T-cell (primary cell): ENCODE results near the gene SNX30. TPM values are rescaled to one million over a fixed set of nuclear protein-coding genes. Genes with fewer than 3 reads are reported as not detected.
A peak's percentile ranks its signal among the peaks of the same experiment; 100 is the strongest.

ENCODE experiments used
- ATAC-seq, 4 experiments: fragments of 200-7000 bp in 3 of 4; fragments of 150-1000 bp in 1 of 4; cut with Tn5 transposase; replicated peaks in 1 of 4; 1 replicate in 3 of 4; 2 replicates in 1 of 4; pipeline ENCODE4 v1.10.0; 2021; ENCODE audit warnings: moderate library complexity in 3 of 4, mild to moderate bottlenecking in 2 of 4, moderate number of reproducible peaks in 1 of 4
- CTCF ChIA-PET, 2 donors: fragments of 300-600 bp; sonication (Branson Sonifier 250); formaldehyde crosslinking; loops; one replicate each; lab custom pipeline; 2022; ENCODE audit warnings: antibody characterized with exemption in 2 of 2; lab: Charles Lee
- POLR2A ChIA-PET, 2 donors: fragments of 300-600 bp; sonication (Branson Sonifier 250); formaldehyde crosslinking; loops; one replicate each; lab custom pipeline; 2022; ENCODE audit warnings: antibody characterized with exemption in 2 of 2; lab: Charles Lee
- DNase-seq, 35 experiments: peaks; one replicate each; pipeline versions ENCODE4 v3.0.0 to v3.0.0-alpha.2; 2013 to 2023
- H3K27ac ChIP-seq: one replicate; pipeline ENCODE4 v1.5.1; 2013; ENCODE audit warnings: low read length
- H3K27me3 ChIP-seq, 2 experiments: replicated peaks in 1 of 2; 1 replicate in 1 of 2; 2 replicates in 1 of 2; pipeline versions ENCODE4 v1.6.1 to v1.7.0; 2013; ENCODE audit warnings: low read length in 1 of 2, mixed read lengths in 1 of 2; ENCODE audit not compliant: control insufficient read depth in 2 of 2, insufficient read depth in 2 of 2; ENCODE audit errors: extremely low read depth in 1 of 2
- H3K36me3 ChIP-seq, 2 donors: 1 replicate in 1 of 2; 2 replicates in 1 of 2; pipeline versions ENCODE4 v1.6.1 to v1.7.0; 2013; ENCODE audit warnings: low read length in 1 of 2; ENCODE audit not compliant: control insufficient read depth in 2 of 2, insufficient read depth in 1 of 2; ENCODE audit errors: extremely low read depth in 1 of 2
- H3K4me1 ChIP-seq, 2 experiments: 1 replicate in 1 of 2; 2 replicates in 1 of 2; pipeline versions ENCODE4 v1.6.1 to v1.7.0; 2013; ENCODE audit warnings: low read length in 2 of 2, mixed read lengths in 1 of 2; ENCODE audit not compliant: insufficient read depth in 2 of 2, control insufficient read depth in 1 of 2; ENCODE audit errors: extremely low read depth in 1 of 2
- H3K4me3 ChIP-seq, 2 donors: 1 replicate in 1 of 2; 2 replicates in 1 of 2; pipeline versions ENCODE4 v1.5.1 to v1.7.0; 2013; ENCODE audit warnings: mild to moderate bottlenecking in 2 of 2, low read length in 1 of 2, moderate library complexity in 1 of 2; ENCODE audit not compliant: control insufficient read depth in 1 of 2; ENCODE audit errors: extremely low read depth in 1 of 2
- H3K9me3 ChIP-seq: 2 replicates; pipeline ENCODE4 v1.7.0; 2013
- H3K27ac Mint-ChIP-seq, 2 donors: one replicate each; pipeline ENCODE4 v1.8.0; 2020 to 2021; ENCODE audit warnings: mild to moderate bottlenecking in 2 of 2, mixed read lengths in 2 of 2
- H3K27me3 Mint-ChIP-seq, 2 donors: one replicate each; pipeline ENCODE4 v1.8.0; 2021 to 2022; ENCODE audit warnings: mixed read lengths in 2 of 2
- H3K36me3 Mint-ChIP-seq: one replicate; pipeline ENCODE4 v1.8.0; 2021; ENCODE audit warnings: mixed read lengths
- H3K4me1 Mint-ChIP-seq, 3 donors: one replicate each; pipeline ENCODE4 v1.8.0; 2020 to 2022; ENCODE audit warnings: mixed read lengths in 3 of 3, mild to moderate bottlenecking in 1 of 3
- H3K4me3 Mint-ChIP-seq, 3 donors: one replicate each; pipeline ENCODE4 v1.8.0; 2020 to 2022; ENCODE audit warnings: mild to moderate bottlenecking in 3 of 3, mixed read lengths in 3 of 3, moderate library complexity in 3 of 3
- H3K9me3 Mint-ChIP-seq, 3 donors: one replicate each; pipeline ENCODE4 v1.8.0; 2020 to 2022; ENCODE audit warnings: mixed read lengths in 3 of 3
- WGBS: methylation state at CpG from one replicate; pipeline ENCODE4 v1.1.5; 2013; ENCODE audit warnings: missing lambda C conversion rate; ENCODE audit not compliant: insufficient coverage; 5-methylcytosine and 5-hydroxymethylcytosine counted together
- total RNA-seq, 35 experiments: library from RNA in 6 of 35; stranded (reverse) in 6 of 35; fragments of 120-200 nt in 1 of 35; gene quantifications; one replicate each; pipeline versions ENCODE4 v1.2.1 to v1.2.4 and lab custom pipeline; 2013 to 2026

Gene SNX30, protein sequence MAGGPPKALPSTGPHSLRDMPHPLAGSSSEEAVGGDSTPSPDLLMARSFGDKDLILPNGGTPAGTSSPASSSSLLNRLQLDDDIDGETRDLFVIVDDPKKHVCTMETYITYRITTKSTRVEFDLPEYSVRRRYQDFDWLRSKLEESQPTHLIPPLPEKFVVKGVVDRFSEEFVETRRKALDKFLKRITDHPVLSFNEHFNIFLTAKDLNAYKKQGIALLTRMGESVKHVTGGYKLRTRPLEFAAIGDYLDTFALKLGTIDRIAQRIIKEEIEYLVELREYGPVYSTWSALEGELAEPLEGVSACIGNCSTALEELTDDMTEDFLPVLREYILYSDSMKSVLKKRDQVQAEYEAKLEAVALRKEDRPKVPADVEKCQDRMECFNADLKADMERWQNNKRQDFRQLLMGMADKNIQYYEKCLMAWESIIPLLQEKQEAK
- total RNA-seq (10 to 100 TPM in 3 of 5 donors, 1 to 10 TPM in 2; 8.9 to 11.7 (median 10.0) TPM), total RNA-seq (lab: John Stamatoyannopoulos, UW) (13.7 to 62.7 (median 31.5) reads per million in 29 experiments)
- 11.5 TPM for total RNA-seq (2013)

DNA sequence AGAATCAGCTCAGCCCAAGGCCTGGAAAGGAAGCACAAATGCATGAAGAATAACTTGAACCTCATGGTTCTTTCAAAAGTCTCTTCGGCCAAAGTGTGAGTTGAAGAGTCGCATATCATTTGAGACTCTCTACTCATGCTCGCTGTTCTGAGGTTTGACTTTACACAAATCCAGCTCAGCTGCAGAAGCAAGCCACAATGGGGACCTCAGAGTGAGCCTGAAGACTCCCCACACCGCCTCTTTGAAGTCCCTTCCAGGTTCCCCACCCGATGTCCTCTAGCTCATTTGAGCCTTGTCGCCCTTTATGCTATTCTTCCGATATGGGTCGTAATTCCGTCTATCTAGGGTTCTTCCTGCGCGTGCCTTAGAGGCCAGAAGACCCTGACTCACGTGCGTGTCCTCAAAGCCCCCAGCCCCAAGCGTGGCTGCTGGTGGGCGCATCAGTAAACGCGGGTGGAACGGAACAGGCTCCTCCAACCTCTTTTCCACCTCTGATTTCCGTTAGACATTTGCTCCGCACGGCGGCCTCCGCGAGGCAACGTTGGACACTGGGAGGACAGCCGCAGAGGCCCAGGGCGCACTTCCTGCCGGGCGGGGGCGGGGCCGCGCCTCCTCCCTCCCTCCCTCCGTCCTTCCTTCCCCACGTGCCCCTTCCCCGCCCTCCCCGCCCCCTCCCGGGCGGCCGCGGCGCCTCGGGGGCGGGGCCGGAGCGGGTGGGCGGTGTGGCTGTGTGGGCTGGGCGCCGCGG lies at the start of gene SNX30:
TSS of gene SNX30 (plus strand) at position 745 of the 748 bp plus-strand sequence. CDS start 242 bp downstream, outside the sequence.
- H3K9me3 Mint-ChIP-seq = no peaks in the 10 kb centered on the region
- ChIA-PET CTCF (interaction anchor here in 1 of 2 donors (2.3 kb wide), 1 partner anchor 32 kb away, joined by 8 read pairs; the partner anchor contains the start of gene INIP), POLR2A (interaction anchor here (0.6 to 1.1 kb wide), 3 partner anchors 32 to 1572 kb away, joined by 4 to 5 read pairs (median 4); partner anchors contain the start of gene INIP (in 2 of the 2))
- no peaks in the 10 kb centered on the region for H3K27me3 ChIP-seq
- peak within 1 kb of the TSS; percentile 95 to 98 for H3K27ac Mint-ChIP-seq
- ATAC-seq (peak; percentile 79 to 86 (median 83)), DNase-seq (peak; percentile 48 to 88 (median 66))
- peaks cover 17 to 48% of the 10 kb centered on the region in 2 experiments for H3K4me1 ChIP-seq
- H3K4me3 ChIP-seq = peak within 1 kb of the TSS; percentile 72 to 85
- H3K36me3 ChIP-seq = no peaks in the 10 kb centered on the region
- peak within 1 kb of the TSS; percentile 82 for H3K27ac ChIP-seq
- H3K9me3 ChIP-seq = no peaks in the 10 kb centered on the region
- peaks cover 55 to 62% (median 57%) of the 10 kb centered on the region in 3 donors for H3K4me1 Mint-ChIP-seq
- H3K36me3 Mint-ChIP-seq = no peaks in the 10 kb centered on the region
- H3K27me3 Mint-ChIP-seq = no peaks in the 10 kb centered on the region
- WGBS = 5% methylated on average over 38 of the region's 49 CpGs
- peak within 1 kb of the TSS; percentile 84 to 92 (median 88) for H3K4me3 Mint-ChIP-seq

DNA sequence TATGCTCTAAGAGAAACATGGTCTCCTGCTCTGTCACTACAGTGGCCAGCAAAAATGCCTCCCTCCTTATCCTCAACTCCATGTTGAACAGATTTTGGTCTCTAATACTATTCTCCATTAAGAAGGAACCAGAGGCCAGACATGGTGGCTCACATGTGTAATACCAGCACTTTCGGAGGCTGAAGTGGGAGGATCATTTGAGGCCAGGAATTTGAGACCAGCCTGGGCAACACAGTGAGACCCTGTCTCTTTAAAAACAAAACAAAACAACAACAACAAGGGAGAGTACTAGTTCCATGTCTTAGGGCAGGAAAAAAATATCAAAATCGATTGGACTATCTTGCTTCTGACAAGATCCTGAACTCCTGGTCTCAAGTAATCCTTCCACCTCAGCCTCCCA lies 47.3 kb upstream of the SNX30 start:
- no peaks in the 10 kb centered on the region for H3K27me3 Mint-ChIP-seq
- H3K9me3 ChIP-seq = no peaks in the 10 kb centered on the region
- peaks cover 18 to 44% (median 35%) of the 10 kb centered on the region in 3 donors for H3K4me1 Mint-ChIP-seq
- no peak overlapping the region for H3K27ac ChIP-seq
- no peaks in the 10 kb centered on the region for H3K9me3 Mint-ChIP-seq
- no peak for DNase-seq
- peaks cover 3 to 5% of the 10 kb centered on the region in 2 experiments for H3K4me1 ChIP-seq
- H3K4me3 Mint-ChIP-seq = no peak overlapping the region
- H3K36me3 Mint-ChIP-seq = peaks cover 38% of the 10 kb centered on the region
- CTCF ChIA-PET = no interaction called here
- peaks cover 0 to 11% of the 10 kb centered on the region in 2 donors for H3K36me3 ChIP-seq
- no peak overlapping the region for H3K27ac Mint-ChIP-seq
- ATAC-seq = no peak
- no peak overlapping the region for H3K4me3 ChIP-seq
- POLR2A ChIA-PET = interaction anchor here (0.5 to 0.6 kb wide), 2 partner anchors 9 to 49 kb away, joined by 3 to 4 read pairs; no protein-coding TSS in a partner anchor
- 86% methylated on average over 1 of the region's 2 CpGs for WGBS
- H3K27me3 ChIP-seq = no peaks in the 10 kb centered on the region

DNA sequence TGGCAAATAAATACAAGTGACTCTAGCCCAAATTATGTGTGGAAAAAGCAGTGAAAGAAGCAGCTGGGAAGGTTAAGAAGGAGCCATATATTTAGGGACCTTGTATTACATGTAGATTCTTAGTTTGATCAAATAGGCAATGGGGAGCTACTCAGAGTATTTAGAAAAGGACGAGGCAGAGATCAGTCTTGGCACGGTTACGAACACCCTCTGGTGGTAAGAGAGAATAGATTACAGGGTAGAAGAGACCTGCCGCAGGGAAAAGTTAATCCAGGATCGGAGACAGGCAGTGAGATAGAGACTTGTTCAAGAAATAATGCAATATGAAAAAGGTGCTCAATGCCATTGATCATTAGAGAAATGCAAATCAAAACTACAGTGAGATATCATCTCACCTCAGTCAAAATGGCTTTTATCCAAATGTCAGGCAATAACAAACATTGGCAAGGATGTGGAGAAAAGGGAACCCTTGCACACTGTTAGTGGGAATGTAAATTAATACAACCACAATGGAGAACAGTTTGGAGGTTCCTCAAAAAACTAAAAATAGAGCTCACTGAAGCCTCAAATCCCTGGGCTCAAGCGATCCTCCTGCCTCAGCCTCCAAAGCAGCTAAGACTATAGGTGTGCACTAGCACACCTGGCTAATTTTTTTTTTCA lies 44.7 kb upstream of the SNX30 start:
- WGBS = 93% methylated on average over 4 of the region's 6 CpGs

DNA sequence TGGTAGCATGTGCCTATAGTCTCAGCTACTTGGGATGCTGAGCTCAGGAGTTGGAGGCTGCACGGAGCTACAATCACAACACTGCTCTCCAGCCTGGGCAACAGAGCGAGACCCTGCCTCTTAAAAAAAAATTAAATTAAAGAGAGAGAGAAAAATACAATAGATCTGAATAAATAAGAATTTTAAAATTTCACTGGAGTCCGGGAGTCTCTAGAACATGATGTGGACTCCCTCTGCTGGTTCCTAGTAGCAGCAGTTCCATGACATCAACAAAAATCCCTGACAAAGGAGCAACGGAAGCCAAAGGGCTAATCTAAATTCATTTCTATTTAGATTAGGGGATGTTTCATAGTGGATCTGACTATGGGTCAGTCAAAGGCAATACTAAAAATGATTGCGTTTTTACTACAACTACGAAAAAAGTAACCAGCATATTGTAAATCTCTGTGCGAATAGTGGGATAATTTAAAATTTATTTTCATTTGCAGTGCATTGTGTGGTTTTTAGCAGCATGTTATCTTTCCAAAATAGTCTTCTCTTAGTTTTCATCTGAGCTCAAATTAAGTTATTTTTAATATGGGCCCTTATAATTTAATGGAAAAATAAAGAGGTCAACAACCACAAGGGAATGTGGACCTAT lies 39.4 kb upstream of the SNX30 start:
- Histone ChIP-seq H3K27me3 (no peaks in the 10 kb centered on the region), H3K36me3 (peaks cover 0 to 22% of the 10 kb centered on the region in 2 donors), H3K27ac (no peak overlapping the region), H3K9me3 (no peaks in the 10 kb centered on the region), H3K4me3 (no peak overlapping the region), H3K4me1 (peaks cover 2 to 3% of the 10 kb centered on the region in 2 experiments)
- H3K27me3 Mint-ChIP-seq = no peaks in the 10 kb centered on the region
- DNase-seq = no peak
- peaks cover 38% of the 10 kb centered on the region for H3K36me3 Mint-ChIP-seq
- WGBS = 92% methylated on average over 2 of the region's 7 CpGs
- ATAC-seq = no peak
- H3K4me3 Mint-ChIP-seq = no peak overlapping the region
- peaks cover 39 to 51% (median 46%) of the 10 kb centered on the region in 3 donors for H3K4me1 Mint-ChIP-seq
- ChIA-PET POLR2A (no interaction called here), CTCF (interaction anchor here in 1 of 2 donors (0.6 kb wide), 1 partner anchor 74 kb away, joined by 3 read pairs; no protein-coding TSS in a partner anchor)
- peaks cover 0 to 4% (median 0%) of the 10 kb centered on the region in 3 donors for H3K9me3 Mint-ChIP-seq
- no peak overlapping the region for H3K27ac Mint-ChIP-seq

More for the DNA sequence above, 44.7 kb upstream of the SNX30 start:
- peaks cover 0 to 16% of the 10 kb centered on the region in 2 donors for H3K36me3 ChIP-seq
- H3K4me3 ChIP-seq = no peak overlapping the region
- ATAC-seq (no peak), DNase-seq (no peak)
- CTCF ChIA-PET = interaction anchor here in 1 of 2 donors (1.0 kb wide), 1 partner anchor 24 kb away, joined by 3 read pairs; no protein-coding TSS in a partner anchor
- no peaks in the 10 kb centered on the region for H3K27me3 ChIP-seq
- H3K4me1 ChIP-seq = peaks cover 0 to 3% of the 10 kb centered on the region in 2 experiments
- H3K36me3 Mint-ChIP-seq = peaks cover 42% of the 10 kb centered on the region
- no peak overlapping the region for H3K4me3 Mint-ChIP-seq
- H3K9me3 Mint-ChIP-seq = no peaks in the 10 kb centered on the region
- H3K4me1 Mint-ChIP-seq = peaks cover 32 to 44% (median 39%) of the 10 kb centered on the region in 3 donors
- no peak overlapping the region for H3K27ac Mint-ChIP-seq
- no peaks in the 10 kb centered on the region for H3K9me3 ChIP-seq
- no peak overlapping the region for H3K27ac ChIP-seq
- POLR2A ChIA-PET = no interaction called here
- H3K27me3 Mint-ChIP-seq = no peaks in the 10 kb centered on the region

DNA sequence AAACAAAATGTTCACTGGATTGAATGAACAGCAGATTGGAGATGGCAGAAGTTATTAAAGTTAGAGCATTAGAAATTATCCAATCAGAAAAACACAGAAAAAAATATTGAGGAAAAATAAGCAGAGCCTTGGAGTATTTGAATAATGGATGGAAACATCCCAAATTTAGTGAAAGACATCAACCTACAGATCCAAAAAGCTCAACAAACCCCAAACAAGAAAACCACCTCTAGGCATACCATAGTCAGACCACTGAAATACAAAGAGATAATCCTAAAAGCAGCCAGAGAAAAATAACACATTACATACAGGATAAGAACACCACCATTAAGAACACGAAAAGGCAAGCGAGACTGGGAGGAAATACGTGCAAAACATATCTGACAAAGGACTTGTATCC lies 37.9 kb upstream of the SNX30 start:
- Mint-ChIP-seq H3K27ac (no peak overlapping the region), H3K4me3 (peak overlapping the region in 1 of 3 donors; percentile 55), H3K27me3 (no peaks in the 10 kb centered on the region), H3K36me3 (peaks cover 38% of the 10 kb centered on the region), H3K9me3 (peaks cover 0 to 4% (median 0%) of the 10 kb centered on the region in 3 donors), H3K4me1 (peaks cover 50 to 56% (median 56%) of the 10 kb centered on the region in 3 donors)
- no CpG with 5 or more reads among the region's 3 CpGs for WGBS
- no peak overlapping the region for H3K4me3 ChIP-seq
- H3K36me3 ChIP-seq = peaks cover 0 to 22% of the 10 kb centered on the region in 2 donors
- no peak for DNase-seq
- no peaks in the 10 kb centered on the region for H3K9me3 ChIP-seq
- no peak overlapping the region for H3K27ac ChIP-seq
- H3K27me3 ChIP-seq = no peaks in the 10 kb centered on the region
- POLR2A ChIA-PET = interaction anchor here in 1 of 2 donors (0.7 kb wide), 1 partner anchor 10 kb away, joined by 3 read pairs; no protein-coding TSS in a partner anchor
- no peak for ATAC-seq
- CTCF ChIA-PET = interaction anchor here in 1 of 2 donors (0.8 kb wide), 1 partner anchor 44 kb away, joined by 3 read pairs; no protein-coding TSS in a partner anchor
- peaks cover 11 to 15% of the 10 kb centered on the region in 2 experiments for H3K4me1 ChIP-seq
